K562 (cell line): Measurements from ENCODE around the gene SLC39A3. TPM values are rescaled to one million over a fixed set of nuclear protein-coding genes. Genes with fewer than 3 reads are reported as not detected.

ENCODE experiments used
- ATAC-seq: fragments of 200-7000 bp; cut with Tn5 transposase; 3 replicates; pipeline ENCODE4 v1.9.1; 2020; ENCODE audit warnings: moderate library complexity
- BruUV-seq: library from RNA; stranded (reverse); fragments of 400-500 nt; replicated peaks from 2 replicates; lab custom pipeline; 2021; lab: Mats Ljungman, UMichigan
- CTCF ChIA-PET: fragments of 300-600 bp; formaldehyde crosslinking; extraction: SDS; loops from one replicate; lab custom pipeline; 2021; ENCODE audit warnings: low intra/inter-chr PET ratio; lab: Yijun Ruan, JAX
- POLR2A ChIA-PET: fragments of 300-600, 350-650 bp; sonication (Branson Sonifier 250); formaldehyde crosslinking; extraction: SDS; loops from one replicate; lab custom pipeline; 2021; ENCODE audit warnings: antibody characterized with exemption, inconsistent platforms; lab: Yijun Ruan, JAX
- DNase-seq, 4 experiments: peaks; one replicate each; pipeline versions ENCODE4 v3.0.0 to v3.0.0-alpha.2; 2011 to 2018; ENCODE audit warnings: low spot score in 3 of 4, mixed read lengths in 3 of 4; ENCODE audit errors: extremely low read depth in 1 of 4
- FAIRE-seq: peaks from 2 replicates; lab custom pipeline; 2011; peaks lifted over from hg19 to GRCh38; lab: Jason Lieb, UNC
- H2AFZ ChIP-seq: 2 replicates; pipeline ENCODE4 v1.6.0; 2011; ENCODE audit warnings: low read depth, low read length, control low read depth, inconsistent platforms
- H3K27ac ChIP-seq: fragments of 200-600 bp; 3 replicates; pipeline ENCODE4 v1.8.0; 2011; ENCODE audit warnings: low read depth, mild to moderate bottlenecking, control low read depth, inconsistent platforms, low read length, moderate library complexity, mixed read lengths; ENCODE audit errors: extremely low read depth
- H3K27me3 ChIP-seq, 2 experiments: fragments of 300-600 bp in 1 of 2; 2 replicates in 1 of 2; 3 replicates in 1 of 2; pipeline versions ENCODE4 v1.6.0 to v1.8.0; 2011; ENCODE audit warnings: inconsistent platforms in 2 of 2, low read length in 2 of 2, mild to moderate bottlenecking in 1 of 2, mixed read lengths in 1 of 2, moderate library complexity in 1 of 2; ENCODE audit not compliant: control insufficient read depth in 2 of 2, insufficient read depth in 2 of 2
- H3K36me3 ChIP-seq: fragments of 300-600 bp; 3 replicates; pipeline ENCODE4 v1.8.0; 2011; ENCODE audit warnings: mild to moderate bottlenecking, low read length, inconsistent platforms; ENCODE audit not compliant: control insufficient read depth, insufficient read depth
- H3K4me1 ChIP-seq, 2 experiments: fragments of 200-600 bp in 1 of 2; replicated peaks in 1 of 2; 2 replicates in 1 of 2; 3 replicates in 1 of 2; pipeline versions ENCODE4 v1.5.1 to v1.8.0; 2011; ENCODE audit warnings: inconsistent platforms in 2 of 2, low read length in 2 of 2, mild to moderate bottlenecking in 1 of 2, mixed read lengths in 1 of 2, moderate library complexity in 1 of 2; ENCODE audit not compliant: control insufficient read depth in 2 of 2, insufficient read depth in 2 of 2
- H3K4me2 ChIP-seq: 2 replicates; pipeline ENCODE4 v1.6.1; 2011; ENCODE audit warnings: low read length, control low read depth, inconsistent platforms, mixed read lengths; ENCODE audit not compliant: insufficient read depth
- H3K4me3 ChIP-seq: fragments of 200-600 bp; sonication (generic), shearing (Covaris generic); 2 replicates; pipeline ENCODE4 v1.5.1; 2016; ENCODE audit warnings: control low read depth, inconsistent platforms
- H3K79me2 ChIP-seq: fragments of 200-600 bp; 3 replicates; pipeline ENCODE4 v1.8.0; 2011; ENCODE audit warnings: low read length, inconsistent platforms; ENCODE audit not compliant: control insufficient read depth, insufficient read depth
- H3K9ac ChIP-seq, 2 experiments: 2 replicates each; pipeline versions ENCODE4 v1.6.0 to v1.6.1; 2011; ENCODE audit warnings: low read depth in 2 of 2, low read length in 2 of 2, control low read depth in 1 of 2, inconsistent platforms in 1 of 2, mild to moderate bottlenecking in 1 of 2, mixed read lengths in 1 of 2; ENCODE audit not compliant: insufficient read depth in 1 of 2
- H3K9me1 ChIP-seq: one replicate; pipeline ENCODE4 v1.6.0; 2011; ENCODE audit warnings: inconsistent platforms, mild to moderate bottlenecking, low read length, moderate library complexity; ENCODE audit not compliant: control insufficient read depth, insufficient read depth
- H3K9me3 ChIP-seq: replicated peaks from 2 replicates; pipeline ENCODE4 v1.5.1; 2011; ENCODE audit warnings: low read depth, low read length, inconsistent platforms; ENCODE audit not compliant: control insufficient read depth, insufficient read depth
- H4K20me1 ChIP-seq: replicated peaks from 2 replicates; pipeline ENCODE4 v1.6.1; 2011; ENCODE audit warnings: low read length, inconsistent platforms, mixed read lengths; ENCODE audit not compliant: control insufficient read depth, insufficient read depth
- GTF2A2 ChIP-seq: IDR thresholded peaks from 2 replicates; pipeline ENCODE4 v1.6.1; 2016; ENCODE audit warnings: mild to moderate bottlenecking, missing genetic modification characterization, missing compliant biosample characterization
- KDM2B ChIP-seq: fragments of 250-450 bp; sonication (Bioruptor Pico); IDR thresholded peaks from 2 replicates; pipeline ENCODE4 v1.8.0; 2021; ENCODE audit warnings: mild to moderate bottlenecking, moderate library complexity
- RBM15 ChIP-seq: fragments of 200-400 bp; formaldehyde crosslinking; IDR thresholded peaks from 2 replicates; pipeline ENCODE4 v1.6.1; 2018; ENCODE audit warnings: mild to moderate bottlenecking, low read length, moderate library complexity; ENCODE audit not compliant: insufficient read depth
- THAP12 ChIP-seq: fragments of 250-450 bp; sonication (Bioruptor Pico); IDR thresholded peaks from 2 replicates; pipeline ENCODE4 v1.9.0; 2021; ENCODE audit warnings: mild to moderate bottlenecking, inconsistent platforms
- ZNF134 ChIP-seq: fragments of 250-450 bp; sonication (Bioruptor Pico); conservative IDR thresholded peaks from 2 replicates; pipeline ENCODE4 v1.4.0; 2020
- ZNF407 ChIP-seq: fragments of 450-650 bp; IDR thresholded peaks from 2 replicates; pipeline ENCODE4 v1.6.1; 2016; ENCODE audit warnings: low read depth
- ZNF57 ChIP-seq: fragments of 450-650 bp; formaldehyde crosslinking; IDR thresholded peaks from 2 replicates; pipeline ENCODE4 v1.4.0; 2020; ENCODE audit warnings: mild to moderate bottlenecking, moderate library complexity
- WGBS: fragments of 100-300 bp; shearing (Covaris generic); methylation state at CpG from one replicate; pipeline ENCODE4 v1.1.6; 2016; ENCODE audit warnings: low coverage, mixed read lengths; ENCODE audit not compliant: insufficient coverage; ENCODE audit errors: missing lambda C conversion rate; 5-methylcytosine and 5-hydroxymethylcytosine counted together
- in situ Hi-C: fragments of 300-500 bp; cut with MboI; formaldehyde crosslinking; loops from 4 replicates; pipeline ENCODE4 v1.15.0; 2018; ENCODE audit warnings: inconsistent platforms, mixed read lengths
- intact Hi-C: fragments of 100-400 bp; cut with micrococcal nuclease; formaldehyde crosslinking; loops from 2 replicates; pipeline ENCODE4 v1.14.2; 2022
- polyA plus RNA-seq, 8 experiments: library from polyadenylated mRNA; depleted of rRNA in 4 of 8; stranded (reverse) in 5 of 8; unstranded in 3 of 8; fragments of >200 nt; fragmentation: Nextera tagmentation in 2 of 8; fragmentation: Illumina TruSeq in 1 of 8; extraction: Ambion mirVana in 2 of 8; extraction: Trizol in 1 of 8; gene quantifications; 2 replicates each; pipeline versions ENCODE4 v1.2.1 to v1.2.3, GENCODE V29; 2011 to 2014; ENCODE audit warnings: inconsistent platforms in 1 of 8, missing spikeins in 1 of 8
- total RNA-seq, 7 experiments: library from RNA; depleted of rRNA in 6 of 7; stranded (reverse); fragments of >200 nt in 6 of 7; fragmentation: Illumina TruSeq in 2 of 7; extraction: Trizol in 2 of 7; gene quantifications; 2 replicates each; pipeline versions ENCODE4 v1.2.1 to v1.2.3, GENCODE V29; 2011 to 2021; ENCODE audit warnings: low replicate concordance in 1 of 7

The SLC39A3 gene
- total and polyA plus RNA-seq, 9 of the 15 experiments (the other 6 are each of a cell fraction or from before 2014, with no cell fraction given), result 2.3 to 215 (median 127) TPM

GRCh38 chr19:2702170-2703076 lies 37.4 kb downstream of the SLC39A3 start, which contains the start of gene GNG7:
GNG7 (minus strand) TSS chr19:2702694; CDS start chr19:2520688, 182,006 bp downstream.
- Histone ChIP-seq H3K79me2 (no peaks in the 10 kb centered on the region), H3K9me3 (no peaks in the 10 kb centered on the region), H3K9me1 (no peaks in the 10 kb centered on the region), H3K27ac (no peak within 1 kb of the TSS), H4K20me1 (no peaks in the 10 kb centered on the region), H3K36me3 (no peaks in the 10 kb centered on the region), H2AFZ (peak within 1 kb of the TSS; percentile 77), H3K27me3 (peaks cover 25 to 39% of the 10 kb centered on the region in 2 experiments; a peak in 4 of 5 replicates), H3K4me2 (peak within 1 kb of the TSS; percentile 46), H3K4me1 (peaks cover 0 to 9% of the 10 kb centered on the region in 2 experiments; a peak in 2 of 5 replicates), H3K4me3 (peak within 1 kb of the TSS; percentile 46), H3K9ac (peak within 1 kb of the TSS in 1 of 2 experiments; percentile 88; a peak in 2 of 4 replicates)
- DNase-seq (peak; percentile 93 to 100 (median 100)), ATAC-seq (peak; percentile 100), FAIRE-seq (no peak)
- in situ Hi-C loops (no loop called here), intact Hi-C loops (no loop called here)
- ChIA-PET POLR2A (interaction anchor here (0.6 to 1.9 kb wide), 3 partner anchors 24 to 347 kb away, joined by 3 to 6 read pairs (median 3); no protein-coding TSS in a partner anchor), CTCF (no interaction called here)
- no TSS peak for BruUV-seq
- 1% methylated on average over 35 of the region's 77 CpGs for WGBS
- TF ChIP-seq KDM2B (peak; percentile 95; the same call in 1 of the 2 replicates), ZNF57 (no peak), ZNF407 (no peak), RBM15 (no peak), ZNF134 (no peak), THAP12 (CRISPR knock-in tag) (no peak), GTF2A2 (no peak)
